ENCODE results near the gene NSG2. TPM values are rescaled to one million over a fixed set of nuclear protein-coding genes. Genes with fewer than 3 reads are reported as not detected.
A peak's percentile ranks its signal among the peaks of the same experiment; 100 is the strongest.

The NSG2 gene
- total and polyA plus RNA-seq, 8 donors = 0.34 to 3.3 (median 2.3) TPM; not detected in 1

- ATAC-seq (no peak), DNase-seq (peak in 1 of 4 donors; percentile 6)
Observed at GRCh38 chr5:174119468-174119881, 74.0 kb downstream of the NSG2 start.

GRCh38 chr5:174120401-174121005 is 75.0 kb downstream of the NSG2 start:
- peaks cover 0 to 7% of the 10 kb centered on the region in 2 donors for H3K9me3 ChIP-seq
- ATAC-seq (no peak), DNase-seq (no peak)
- no peak for TF ChIP-seq CTCF (IDR thresholded peaks at IDR 0.05)
- H3K27me3 ChIP-seq = no peaks in the 10 kb centered on the region
- H3K4me1 ChIP-seq = no peaks in the 10 kb centered on the region
- intact Hi-C loops (cut with DNase I) = no loop called here
- no peak overlapping the region for H3K4me3 ChIP-seq
- no peak overlapping the region for H3K27ac ChIP-seq
- H3K36me3 ChIP-seq = no peaks in the 10 kb centered on the region

More at GRCh38 chr5:174119468-174119881, 74.0 kb downstream of the NSG2 start:
- peaks cover 0 to 2% of the 10 kb centered on the region in 2 donors for H3K9me3 ChIP-seq
- H3K36me3 ChIP-seq = no peaks in the 10 kb centered on the region
- no peak for TF ChIP-seq CTCF (IDR thresholded peaks at IDR 0.05)
- no peak overlapping the region for H3K27ac ChIP-seq
- no peak overlapping the region for H3K4me3 ChIP-seq
- H3K27me3 ChIP-seq = no peaks in the 10 kb centered on the region
- intact Hi-C loops (cut with DNase I) = no loop called here
- no peaks in the 10 kb centered on the region for H3K4me1 ChIP-seq

- Histone ChIP-seq H3K36me3 (no peaks in the 10 kb centered on the region), H3K4me1 (no peaks in the 10 kb centered on the region), H3K4me3 (no peak overlapping the region), H3K9me3 (peaks cover 0 to 2% of the 10 kb centered on the region in 2 donors), H3K27me3 (no peaks in the 10 kb centered on the region), H3K27ac (no peak overlapping the region)
- DNase-seq = no peak
- TF ChIP-seq CTCF (IDR thresholded peaks at IDR 0.05) = no peak
- ATAC-seq = no peak
- intact Hi-C loops (cut with DNase I) = no loop called here
Observed at GRCh38 chr5:174134545-174134944, 89.0 kb downstream of the NSG2 start.

- intact Hi-C loops (cut with DNase I) = no loop called here
- ATAC-seq = no peak
- no peak for TF ChIP-seq CTCF (IDR thresholded peaks at IDR 0.05)
- H3K36me3 ChIP-seq = no peaks in the 10 kb centered on the region
- H3K27ac ChIP-seq = no peak overlapping the region
- H3K4me1 ChIP-seq = no peaks in the 10 kb centered on the region
- no peak for DNase-seq
- peaks cover 0 to 2% of the 10 kb centered on the region in 2 donors for H3K9me3 ChIP-seq
- no peaks in the 10 kb centered on the region for H3K27me3 ChIP-seq
- H3K4me3 ChIP-seq = no peak overlapping the region
Observed at GRCh38 chr5:174139623-174140022, 94.1 kb downstream of the NSG2 start.

- intact Hi-C loops (cut with DNase I) = no loop called here
- Histone ChIP-seq H3K4me3 (no peak overlapping the region), H3K27ac (no peak overlapping the region), H3K27me3 (no peaks in the 10 kb centered on the region), H3K36me3 (no peaks in the 10 kb centered on the region), H3K9me3 (no peaks in the 10 kb centered on the region), H3K4me1 (no peaks in the 10 kb centered on the region)
- no peak for TF ChIP-seq CTCF (IDR thresholded peaks at IDR 0.05)
- DNase-seq (peak in 1 of 4 donors; percentile 18), ATAC-seq (peak; percentile 86)
Observed at GRCh38 chr5:174140452-174141020, 95.0 kb downstream of the NSG2 start.

Measured in left lung (tissue), 10 donors.